HCT116 (cell line): ENCODE results near the gene PRLHR. TPM values are rescaled to one million over a fixed set of nuclear protein-coding genes. Genes with fewer than 3 reads are reported as not detected.

Experiments
- ATAC-seq: fragments of 200-7000 bp; cut with Tn5 transposase; 2 replicates; pipeline ENCODE4 v1.9.1; 2020; ENCODE audit warnings: mild to moderate bottlenecking, moderate library complexity
- BruUV-seq: library from RNA; stranded (reverse); fragments of 400-500 nt; replicated peaks from 2 replicates; lab custom pipeline; 2021; lab: Mats Ljungman, UMichigan
- CTCF ChIA-PET: fragments of 300-600 bp; sonication (Branson Sonifier 250); formaldehyde crosslinking; loops from one replicate; lab custom pipeline; 2021; ENCODE audit warnings: antibody characterized with exemption; lab: Charles Lee
- POLR2A ChIA-PET: fragments of 300-600, 350-600 bp; sonication (Branson Sonifier 250); formaldehyde crosslinking; loops from one replicate; lab custom pipeline; 2021; ENCODE audit warnings: antibody characterized with exemption; lab: Charles Lee
- RAD21 ChIA-PET, 2 experiments: fragments of 300-600 bp; sonication (Branson Sonifier 250); formaldehyde crosslinking; loops; one replicate each; lab custom pipeline; 2023; ENCODE audit warnings: low total read pairs in 2 of 2; ENCODE audit not compliant: uncharacterized antibody in 2 of 2, unreplicated experiment in 2 of 2, low non-redundant PET in 1 of 2; lab: Charles Lee
- DNase-seq: peaks from one replicate; pipeline ENCODE4 v3.0.0-alpha.2; 2010; ENCODE audit warnings: low read depth, low spot score
- H2AFZ ChIP-seq: fragments of 200-600 bp; shearing (Covaris generic), sonication (generic); 2 replicates; pipeline ENCODE4 v1.6.1; 2017; ENCODE audit warnings: low read depth, mixed run types, mixed read lengths, antibody characterized with exemption, low read length; ENCODE audit not compliant: poor library complexity, severe bottlenecking
- H3K27ac ChIP-seq: 2 replicates; pipeline ENCODE4 v1.5.1; 2012; ENCODE audit warnings: low read depth, low read length
- H3K27me3 ChIP-seq: fragments of 200-600 bp; sonication (generic); 2 replicates; pipeline ENCODE4 v1.6.1; 2016; ENCODE audit warnings: mixed run types, low read length, mixed read lengths; ENCODE audit not compliant: insufficient read depth
- H3K36me3 ChIP-seq, 2 experiments: fragments of 200-500 bp in 1 of 2; fragments of 200-600 bp in 1 of 2; sonication (Bioruptor generic) in 1 of 2; sonication (generic) in 1 of 2; 2 replicates each; pipeline versions ENCODE4 v1.5.1 to v1.6.1; 2014 to 2016; ENCODE audit warnings: low read length in 2 of 2, inconsistent platforms in 1 of 2, mixed read lengths in 1 of 2, mixed run types in 1 of 2; ENCODE audit not compliant: insufficient read depth in 2 of 2, control insufficient read depth in 1 of 2
- H3K4me1 ChIP-seq, 2 experiments: fragments of 200-600 bp in 1 of 2; sonication (generic) in 1 of 2; 2 replicates each; pipeline versions ENCODE4 v1.5.1 to v1.6.1; 2012 to 2017; ENCODE audit warnings: low read length in 2 of 2, inconsistent platforms in 1 of 2, mild to moderate bottlenecking in 1 of 2, mixed read lengths in 1 of 2, mixed run types in 1 of 2, moderate library complexity in 1 of 2; ENCODE audit not compliant: insufficient read depth in 2 of 2, control insufficient read depth in 1 of 2
- H3K4me2 ChIP-seq: fragments of 200-600 bp; sonication (generic); 2 replicates; pipeline ENCODE4 v1.6.1; 2017; ENCODE audit warnings: mixed run types, low read length, mixed read lengths
- H3K4me3 ChIP-seq, 2 experiments: fragments of 200-600 bp in 1 of 2; sonication (generic) in 1 of 2; replicated peaks in 1 of 2; 2 replicates each; pipeline ENCODE4 v1.5.1; 2011 to 2016; ENCODE audit warnings: low read length in 2 of 2, control low read depth in 1 of 2, low read depth in 1 of 2, mild to moderate bottlenecking in 1 of 2, mixed read lengths in 1 of 2, mixed run types in 1 of 2
- H3K79me2 ChIP-seq: fragments of 200-600 bp; sonication (generic); 2 replicates; pipeline ENCODE4 v1.6.1; 2017; ENCODE audit warnings: mild to moderate bottlenecking, mixed run types, low read length, moderate library complexity, mixed read lengths; ENCODE audit not compliant: insufficient read depth
- H3K9ac ChIP-seq: fragments of 200-600 bp; sonication (generic); 2 replicates; pipeline ENCODE4 v1.6.1; 2016; ENCODE audit warnings: low read length, mixed read lengths
- H3K9me2 ChIP-seq: fragments of 200-600 bp; sonication (generic), shearing (Covaris generic); 2 replicates; pipeline ENCODE4 v1.6.1; 2017; ENCODE audit warnings: mixed run types, mild to moderate bottlenecking, moderate library complexity; ENCODE audit not compliant: insufficient read depth
- H3K9me3 ChIP-seq, 2 experiments: fragments of 200-500 bp in 1 of 2; fragments of 200-600 bp in 1 of 2; sonication (Bioruptor generic) in 1 of 2; sonication (generic) in 1 of 2; 2 replicates each; pipeline ENCODE4 v1.6.1; 2014 to 2017; ENCODE audit warnings: low read length in 2 of 2, mixed read lengths in 2 of 2, inconsistent platforms in 1 of 2, low read depth in 1 of 2, mild to moderate bottlenecking in 1 of 2, mixed run types in 1 of 2, moderate library complexity in 1 of 2; ENCODE audit not compliant: control insufficient read depth in 1 of 2, insufficient read depth in 1 of 2
- H4K20me1 ChIP-seq: fragments of 200-600 bp; sonication (generic), shearing (Covaris generic); 2 replicates; pipeline ENCODE4 v1.6.1; 2017; ENCODE audit warnings: mixed run types, mild to moderate bottlenecking, moderate library complexity; ENCODE audit not compliant: insufficient read depth
- ATF3 ChIP-seq: IDR thresholded peaks from 2 replicates; pipeline ENCODE4 v1.6.1; 2012
- CBX3 ChIP-seq: IDR thresholded peaks from 2 replicates; pipeline ENCODE4 v1.6.1; 2012; ENCODE audit warnings: low read depth
- CEBPB ChIP-seq: IDR thresholded peaks from 2 replicates; pipeline ENCODE4 v1.6.1; 2012; ENCODE audit warnings: low read depth
- CTCF ChIP-seq, 3 experiments: fragments of 200-600 bp in 1 of 3; sonication (generic) in 1 of 3; IDR thresholded peaks in 2 of 3; conservative IDR thresholded peaks in 1 of 3; 2 replicates each; pipeline ENCODE4 v1.5.1; 2012 to 2017; ENCODE audit warnings: low read depth in 2 of 3, low read length in 2 of 3, antibody characterized with exemption in 1 of 3, borderline replicate concordance in 1 of 3, control low read depth in 1 of 3, mild to moderate bottlenecking in 1 of 3, mixed read lengths in 1 of 3, mixed run types in 1 of 3, moderate library complexity in 1 of 3; ENCODE audit not compliant: insufficient read depth in 1 of 3
- FOSL1 ChIP-seq: IDR thresholded peaks from 2 replicates; pipeline ENCODE4 v1.6.1; 2012; ENCODE audit warnings: low read depth
- POLR2A ChIP-seq: IDR thresholded peaks from 2 replicates; pipeline ENCODE4 v1.7.0; 2011; ENCODE audit warnings: borderline replicate concordance; ENCODE audit not compliant: insufficient read depth, insufficient read length; ENCODE audit errors: extremely low read depth
- REST ChIP-seq: IDR thresholded peaks from 2 replicates; pipeline ENCODE4 v1.6.1; 2012; ENCODE audit warnings: low read depth
- SP1 ChIP-seq: IDR thresholded peaks from 2 replicates; pipeline ENCODE4 v1.6.1; 2012; ENCODE audit warnings: low read depth
- TCF7L2 ChIP-seq: IDR thresholded peaks from 2 replicates; pipeline ENCODE4 v1.7.0; 2011; ENCODE audit warnings: borderline replicate concordance, inconsistent platforms; ENCODE audit not compliant: insufficient read depth, insufficient read length; ENCODE audit errors: extremely low read depth
- ZBTB33 ChIP-seq: IDR thresholded peaks from 2 replicates; pipeline ENCODE4 v1.6.1; 2011; ENCODE audit warnings: mild to moderate bottlenecking, low read length, moderate library complexity; ENCODE audit not compliant: insufficient replicate concordance; ENCODE audit errors: extremely low read depth
- ZNF274 ChIP-seq: fragments of 200-500 bp; sonication (Bioruptor generic); IDR thresholded peaks from 2 replicates; pipeline ENCODE4 v1.6.1; 2014; ENCODE audit warnings: mild to moderate bottlenecking, low read depth, low read length, inconsistent platforms
- intact Hi-C: fragments of 100-400 bp; cut with micrococcal nuclease; formaldehyde crosslinking; loops from 2 replicates; pipeline ENCODE4 v1.10.0; 2022
- total RNA-seq: library from RNA; stranded (reverse); gene quantifications from one replicate; pipeline ENCODE4 v1.2.1, GENCODE V29; 2021; ENCODE audit not compliant: unreplicated experiment

Gene PRLHR
- total RNA-seq, 1 experiment from 2014 or later, result not detected

GRCh38 chr10:118624747-118625146 is 29.3 kb upstream of the PRLHR start:
- H3K27ac ChIP-seq, result no peak overlapping the region
- BruUV-seq, result no TSS peak
- no peaks in the 10 kb centered on the region for H3K79me2 ChIP-seq
- no peaks in the 10 kb centered on the region for H3K36me3 ChIP-seq
- no peaks in the 10 kb centered on the region for H4K20me1 ChIP-seq
- no peak overlapping the region for H3K9ac ChIP-seq
- no peaks in the 10 kb centered on the region for H3K9me2 ChIP-seq
- intact Hi-C loops, result no loop called here
- H3K4me2 ChIP-seq, result no peak overlapping the region
- H2AFZ ChIP-seq, result no peak overlapping the region
- TF ChIP-seq ZBTB33 (no peak), CEBPB (no peak), POLR2A (no peak), ATF3 (no peak), ZNF274 (no peak)
- TF ChIP-seq, all 23 proteins: peak for 0
- CTCF ChIA-PET, result interaction anchor here (1.6 to 3.8 kb wide), 2 partner anchors 9 to 56 kb away, joined by 4 to 13 read pairs; no protein-coding TSS in a partner anchor
- Histone ChIP-seq H3K4me1 (no peaks in the 10 kb centered on the region), H3K4me3 (no peak overlapping the region), H3K27me3 (peaks cover 47% of the 10 kb centered on the region), H3K9me3 (no peaks in the 10 kb centered on the region)
- no peak for DNase-seq
- POLR2A ChIA-PET, result no interaction called here
- no peak for ATAC-seq
- RAD21 ChIA-PET, result no interaction called here

GRCh38 chr10:118621304-118621942 is 26.0 kb upstream of the PRLHR start:
- no peaks in the 10 kb centered on the region for H3K9me3 ChIP-seq
- H3K36me3 ChIP-seq, result no peaks in the 10 kb centered on the region
- intact Hi-C loops, result no loop called here
- no peaks in the 10 kb centered on the region for H3K79me2 ChIP-seq
- ChIA-PET CTCF (interaction anchor here (1.4 kb wide), 1 partner anchor 27 kb away, joined by 4 read pairs; no protein-coding TSS in a partner anchor), POLR2A (no interaction called here), RAD21 (no interaction called here)
- no TSS peak for BruUV-seq
- peaks cover 34% of the 10 kb centered on the region for H3K27me3 ChIP-seq
- no peaks in the 10 kb centered on the region for H3K4me1 ChIP-seq
- no peak overlapping the region for H3K4me2 ChIP-seq
- no peak for DNase-seq
- H3K27ac ChIP-seq, result no peak overlapping the region
- no peak overlapping the region for H3K4me3 ChIP-seq
- no peak for ATAC-seq
- no peaks in the 10 kb centered on the region for H4K20me1 ChIP-seq
- no peak overlapping the region for H2AFZ ChIP-seq
- H3K9ac ChIP-seq, result no peak overlapping the region
- H3K9me2 ChIP-seq, result no peaks in the 10 kb centered on the region
- no peak for TF ChIP-seq FOSL1
- TF ChIP-seq TCF7L2, result no peak
- no peak for TF ChIP-seq REST
- no peak for TF ChIP-seq SP1
- no peak for TF ChIP-seq CBX3
- no peak for TF ChIP-seq POLR2A
- TF ChIP-seq CTCF (IDR thresholded peaks at IDR 0.05 in 2 of 3, conservative IDR thresholded peaks at IDR 0.05 in 1 of 3; ENCODE audit: borderline replicate concordance in 1 of 3, insufficient read depth in 1 of 3, low read depth in 2 of 3, low read length in 2 of 3), result no peak
